Ascending aorta (tissue), 2 donors: ENCODE data around the gene IDH3B. TPM values are rescaled to one million over a fixed set of nuclear protein-coding genes. Genes with fewer than 3 reads are reported as not detected.

Source experiments
- DNase-seq, 2 donors: peaks; one replicate each; pipeline ENCODE4 v3.0.0-alpha.2; 2019; ENCODE audit warnings: low spot score in 2 of 2
- H3K27ac ChIP-seq, 2 donors: fragments of 200-600 bp; sonication (generic); one replicate each; pipeline ENCODE4 v1.5.1; 2016 to 2017; ENCODE audit warnings: mild to moderate bottlenecking in 1 of 2
- H3K27me3 ChIP-seq: fragments of 200-600 bp; sonication (generic); one replicate; pipeline ENCODE4 v1.5.1; 2017
- H3K36me3 ChIP-seq, 2 donors: fragments of 200-600 bp; sonication (generic); one replicate each; pipeline ENCODE4 v1.5.1; 2016
- H3K4me1 ChIP-seq, 2 donors: fragments of 200-600 bp; sonication (generic); one replicate each; pipeline ENCODE4 v1.5.1; 2016 to 2017; ENCODE audit warnings: mild to moderate bottlenecking in 1 of 2
- H3K4me3 ChIP-seq, 2 donors: fragments of 200-600 bp; sonication (generic); one replicate each; pipeline ENCODE4 v1.5.1; 2016 to 2017; ENCODE audit warnings: mild to moderate bottlenecking in 1 of 2
- H3K9me3 ChIP-seq, 2 donors: fragments of 200-600 bp; sonication (generic); one replicate each; pipeline ENCODE4 v1.5.1; 2016
- CTCF ChIP-seq, 3 experiments: fragments of 200-600 bp in 2 of 3; fragments of 450-650 bp in 1 of 3; sonication (generic) in 2 of 3; IDR thresholded peaks; one replicate each; pipeline ENCODE4 v1.5.1; 2016 to 2019; ENCODE audit warnings: antibody characterized with exemption in 3 of 3, mild to moderate bottlenecking in 1 of 3, moderate library complexity in 1 of 3
- intact Hi-C: fragments of 100-400 bp; cut with DNase I; formaldehyde crosslinking; loops from one replicate; pipeline ENCODE4 v1.15.1; 2023
- total RNA-seq: library from RNA; depleted of rRNA; stranded (reverse); fragments of >200 nt; gene quantifications from one replicate; pipeline ENCODE4 v1.1.0, GENCODE V29; 2016

IDH3B gene
- total RNA-seq, result 24.9 TPM

- peaks cover 3 to 10% of the 10 kb centered on the region in 2 donors for H3K4me1 ChIP-seq
- TF ChIP-seq CTCF (IDR thresholded peaks at IDR 0.05), result no peak
- no peaks in the 10 kb centered on the region for H3K9me3 ChIP-seq
- peaks cover 19 to 35% of the 10 kb centered on the region in 2 donors for H3K36me3 ChIP-seq
- H3K4me3 ChIP-seq, result peak within 1 kb of the TSS; percentile 77 to 81
- H3K27ac ChIP-seq, result peak within 1 kb of the TSS; percentile 82 to 86
- intact Hi-C loops, result loop anchor here (1.0 to 10.0 kb wide), 3 partner anchors 12 to 381 kb away; partner anchors contain the start of genes GNRH2, MRPS26 and NOP56
- DNase-seq, result peak; percentile 80 to 97
- no peaks in the 10 kb centered on the region for H3K27me3 ChIP-seq
Measured at GRCh38 chr20:2663887-2664719, at the start of gene IDH3B. TSS of gene IDH3B (minus strand) at chr20:2664216. CDS start at chr20:2664188, 28 bp downstream.

- Histone ChIP-seq H3K9me3 (peaks cover 0 to 9% of the 10 kb centered on the region in 2 donors), H3K27me3 (no peaks in the 10 kb centered on the region), H3K27ac (no peak overlapping the region), H3K4me3 (no peak overlapping the region), H3K4me1 (no peaks in the 10 kb centered on the region), H3K36me3 (no peaks in the 10 kb centered on the region)
- peak in 1 of 3 experiments; percentile 16 for TF ChIP-seq CTCF (IDR thresholded peaks at IDR 0.05)
- intact Hi-C loops, result no loop called here
- no peak for DNase-seq
Measured at GRCh38 chr20:2713285-2713684, 49.3 kb upstream of the IDH3B start.

- Histone ChIP-seq H3K4me1 (no peaks in the 10 kb centered on the region), H3K4me3 (no peak overlapping the region), H3K9me3 (no peaks in the 10 kb centered on the region), H3K27me3 (no peaks in the 10 kb centered on the region), H3K36me3 (no peaks in the 10 kb centered on the region), H3K27ac (no peak overlapping the region)
- no peak for DNase-seq
- intact Hi-C loops, result no loop called here
- TF ChIP-seq CTCF (IDR thresholded peaks at IDR 0.05), result no peak
Measured at GRCh38 chr20:2709205-2709981, 45.4 kb upstream of the IDH3B start.

- no peak for TF ChIP-seq CTCF (IDR thresholded peaks at IDR 0.05)
- intact Hi-C loops, result no loop called here
- H3K4me1 ChIP-seq, result no peaks in the 10 kb centered on the region
- H3K27me3 ChIP-seq, result no peaks in the 10 kb centered on the region
- DNase-seq, result no peak
- no peak overlapping the region for H3K27ac ChIP-seq
- no peaks in the 10 kb centered on the region for H3K36me3 ChIP-seq
- no peak overlapping the region for H3K4me3 ChIP-seq
- no peaks in the 10 kb centered on the region for H3K9me3 ChIP-seq
Measured at GRCh38 chr20:2708665-2709064, 44.6 kb upstream of the IDH3B start.

GRCh38 chr20:2708073-2708415 lies 44.0 kb upstream of the IDH3B start:
- intact Hi-C loops, result no loop called here

More at GRCh38 chr20:2708073-2708415, 44.0 kb upstream of the IDH3B start:
- DNase-seq, result no peak
- H3K27me3 ChIP-seq, result no peaks in the 10 kb centered on the region
- H3K4me1 ChIP-seq, result no peaks in the 10 kb centered on the region
- no peak overlapping the region for H3K4me3 ChIP-seq
- no peak for TF ChIP-seq CTCF (IDR thresholded peaks at IDR 0.05)
- no peaks in the 10 kb centered on the region for H3K9me3 ChIP-seq
- H3K27ac ChIP-seq, result no peak overlapping the region
- H3K36me3 ChIP-seq, result no peaks in the 10 kb centered on the region
